Skeletal muscle satellite cell (primary cell): ENCODE results near the gene UBTD2. TPM values are rescaled to one million over a fixed set of nuclear protein-coding genes. Genes with fewer than 3 reads are reported as not detected.
"Not testable (repeated sequence)": the region's sequence is repeated elsewhere in the genome, so short reads cannot be mapped to it uniquely, and the experiment has no call there.

Source experiments
- H3K27me3 ChIP-seq: 2 replicates; pipeline ENCODE4 v1.7.0; 2013; ENCODE audit warnings: low read length; ENCODE audit not compliant: control insufficient read depth, insufficient read depth
- H3K36me3 ChIP-seq: 2 replicates; pipeline ENCODE4 v1.7.0; 2013; ENCODE audit warnings: mild to moderate bottlenecking, control low read depth, low read length; ENCODE audit not compliant: insufficient read depth
- H3K4me1 ChIP-seq: 2 replicates; pipeline ENCODE4 v1.7.0; 2013; ENCODE audit warnings: low read length; ENCODE audit not compliant: control insufficient read depth, insufficient read depth
- H3K4me2 ChIP-seq: 2 replicates; pipeline ENCODE4 v1.7.0; 2013; ENCODE audit warnings: mild to moderate bottlenecking, low read length
- H3K4me3 ChIP-seq: 2 replicates; pipeline ENCODE4 v1.7.0; 2013; ENCODE audit warnings: low read length
- H3K9ac ChIP-seq: 2 replicates; pipeline ENCODE4 v1.7.0; 2013; ENCODE audit warnings: mild to moderate bottlenecking, low read depth, low read length, moderate library complexity
- H3K9me3 ChIP-seq: replicated peaks from 2 replicates; pipeline ENCODE4 v1.7.0; 2013; ENCODE audit warnings: mild to moderate bottlenecking, control low read depth, low read length
- total RNA-seq: library from RNA; depleted of rRNA; stranded (reverse); fragments of >200 nt; gene quantifications from 2 replicates; pipeline ENCODE4 v1.2.3, GENCODE V29; 2012; rRNA removed

UBTD2 gene, protein sequence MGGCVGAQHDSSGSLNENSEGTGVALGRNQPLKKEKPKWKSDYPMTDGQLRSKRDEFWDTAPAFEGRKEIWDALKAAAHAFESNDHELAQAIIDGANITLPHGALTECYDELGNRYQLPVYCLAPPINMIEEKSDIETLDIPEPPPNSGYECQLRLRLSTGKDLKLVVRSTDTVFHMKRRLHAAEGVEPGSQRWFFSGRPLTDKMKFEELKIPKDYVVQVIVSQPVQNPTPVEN
- 15.0 and 17.7 TPM in 2 replicates for total RNA-seq

- no peaks in the 10 kb centered on the region for H3K36me3 ChIP-seq
- no peaks in the 10 kb centered on the region for H3K9me3 ChIP-seq
- H3K4me2 ChIP-seq, result peak within 1 kb of the TSS; percentile 95
- no peaks in the 10 kb centered on the region for H3K27me3 ChIP-seq
- H3K9ac ChIP-seq, result peak within 1 kb of the TSS; percentile 87
- H3K4me1 ChIP-seq, result peaks cover 23% of the 10 kb centered on the region
- peak within 1 kb of the TSS; percentile 87 for H3K4me3 ChIP-seq
These were observed at the start of gene UBTD2 for GRCh38 chr5:172283020-172283861. Gene UBTD2, minus strand, starts transcription at chr5:172283764. Its CDS starts 99 bp downstream, at chr5:172283665.

DNA sequence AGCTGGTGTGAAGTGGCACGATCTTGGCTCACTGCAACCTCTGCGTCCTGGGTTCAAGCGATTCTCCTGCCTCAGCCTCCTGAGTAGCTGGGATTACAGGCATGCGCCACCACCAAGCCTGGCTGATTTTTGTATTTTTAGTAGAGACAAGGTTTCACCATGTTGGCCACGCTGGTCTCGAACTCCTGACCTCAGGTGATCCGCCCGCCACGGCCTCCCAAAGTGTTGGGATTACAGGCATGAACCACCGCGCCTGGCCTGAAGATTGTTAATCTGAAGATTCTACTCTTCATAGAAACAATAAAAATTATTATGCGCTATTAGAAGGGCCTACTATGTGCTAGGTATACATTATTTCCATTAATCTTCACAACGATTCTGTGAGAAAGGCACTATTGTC, 43.3 kb upstream of the UBTD2 start:
- H3K36me3 ChIP-seq, H3K9ac ChIP-seq, H3K9me3 ChIP-seq, H3K27me3 ChIP-seq, H3K4me1 ChIP-seq, H3K4me2 ChIP-seq, H3K4me3 ChIP-seq: not testable (repeated sequence)

- peaks cover 3% of the 10 kb centered on the region for H3K4me1 ChIP-seq
- H3K4me3 ChIP-seq, result no peak overlapping the region
- H3K9me3 ChIP-seq, result no peaks in the 10 kb centered on the region
- no peaks in the 10 kb centered on the region for H3K27me3 ChIP-seq
- H3K9ac ChIP-seq, result no peak overlapping the region
- H3K4me2 ChIP-seq, result no peak overlapping the region
- no peaks in the 10 kb centered on the region for H3K36me3 ChIP-seq
These were observed 41.9 kb upstream of the UBTD2 start for GRCh38 chr5:172325452-172325851.

- Histone ChIP-seq H3K27me3 (no peaks in the 10 kb centered on the region), H3K9ac (no peak overlapping the region), H3K4me1 (peaks cover 16% of the 10 kb centered on the region), H3K4me3 (no peak overlapping the region), H3K9me3 (no peaks in the 10 kb centered on the region), H3K4me2 (no peak overlapping the region), H3K36me3 (no peaks in the 10 kb centered on the region)
These were observed 38.7 kb upstream of the UBTD2 start for GRCh38 chr5:172322028-172322965.

DNA sequence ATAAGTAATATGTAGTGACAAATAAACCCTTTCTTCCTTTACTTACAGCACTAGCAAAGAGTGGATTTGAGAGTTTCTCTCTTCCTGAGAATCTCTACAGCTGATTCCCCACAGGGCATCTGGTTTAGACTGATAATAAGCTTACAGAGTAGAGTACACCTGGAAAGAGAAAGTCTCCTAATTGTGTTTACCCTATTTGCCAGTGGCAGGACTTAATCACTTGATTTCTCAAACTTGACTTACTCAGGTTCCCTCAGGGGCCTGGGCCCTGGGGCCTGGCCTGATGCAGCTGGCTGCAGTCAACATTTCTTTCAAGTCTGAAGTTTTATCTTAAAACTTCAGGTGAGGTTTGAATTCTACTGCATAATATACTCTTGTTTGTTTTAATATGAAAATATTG, 38.0 kb upstream of the UBTD2 start:
- no peaks in the 10 kb centered on the region for H3K36me3 ChIP-seq
- no peak overlapping the region for H3K9ac ChIP-seq
- H3K27me3 ChIP-seq, result no peaks in the 10 kb centered on the region
- no peaks in the 10 kb centered on the region for H3K9me3 ChIP-seq
- H3K4me1 ChIP-seq, result peaks cover 16% of the 10 kb centered on the region
- H3K4me3 ChIP-seq, result no peak overlapping the region
- no peak overlapping the region for H3K4me2 ChIP-seq

DNA sequence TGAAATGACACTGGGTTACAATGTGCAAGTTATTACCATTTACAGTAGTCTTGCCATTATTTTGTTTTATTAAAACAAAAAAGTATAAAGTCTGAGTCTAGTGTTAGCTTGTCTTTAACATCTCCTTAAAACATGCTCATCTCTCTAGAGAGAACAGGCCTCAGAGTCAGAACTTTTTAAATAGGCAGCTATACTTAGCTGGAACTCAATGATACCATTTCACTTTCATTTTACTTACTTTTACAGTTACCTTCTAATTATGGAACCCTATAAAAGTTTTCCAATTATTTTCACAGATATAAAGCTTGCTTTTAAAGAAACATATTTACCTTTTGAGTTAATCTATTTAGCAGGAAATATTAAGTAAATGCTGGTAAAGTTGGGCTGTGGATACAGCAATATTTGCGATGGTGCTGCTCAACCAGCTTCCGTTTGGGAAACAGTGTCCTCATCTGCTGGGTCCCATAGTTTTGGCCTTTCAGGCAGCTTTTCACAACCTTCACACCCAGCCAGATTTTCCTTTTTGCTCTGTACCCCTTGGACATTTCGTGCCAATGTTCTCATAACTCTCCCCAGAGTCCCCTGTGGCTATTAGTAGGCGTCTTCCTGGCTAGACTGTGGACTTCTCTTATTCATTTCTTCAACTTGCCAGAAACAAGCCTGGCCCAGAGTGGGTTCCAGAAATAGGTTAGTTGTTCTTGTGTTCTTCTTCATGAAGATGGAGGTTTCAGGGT, 36.3 kb upstream of the UBTD2 start:
- H3K9me3 ChIP-seq, result no peaks in the 10 kb centered on the region
- no peaks in the 10 kb centered on the region for H3K27me3 ChIP-seq
- H3K4me1 ChIP-seq, result peaks cover 30% of the 10 kb centered on the region
- no peaks in the 10 kb centered on the region for H3K36me3 ChIP-seq
- H3K4me3 ChIP-seq, result no peak overlapping the region
- H3K4me2 ChIP-seq, result peak overlapping the region; percentile 32
- H3K9ac ChIP-seq, result no peak overlapping the region

- Histone ChIP-seq H3K27me3 (no peaks in the 10 kb centered on the region), H3K4me2 (peak overlapping the region; percentile 10), H3K9me3 (no peaks in the 10 kb centered on the region), H3K4me1 (peaks cover 60% of the 10 kb centered on the region), H3K9ac (no peak overlapping the region), H3K4me3 (no peak overlapping the region), H3K36me3 (no peaks in the 10 kb centered on the region)
These were observed 32.3 kb upstream of the UBTD2 start for GRCh38 chr5:172315587-172316493.

DNA sequence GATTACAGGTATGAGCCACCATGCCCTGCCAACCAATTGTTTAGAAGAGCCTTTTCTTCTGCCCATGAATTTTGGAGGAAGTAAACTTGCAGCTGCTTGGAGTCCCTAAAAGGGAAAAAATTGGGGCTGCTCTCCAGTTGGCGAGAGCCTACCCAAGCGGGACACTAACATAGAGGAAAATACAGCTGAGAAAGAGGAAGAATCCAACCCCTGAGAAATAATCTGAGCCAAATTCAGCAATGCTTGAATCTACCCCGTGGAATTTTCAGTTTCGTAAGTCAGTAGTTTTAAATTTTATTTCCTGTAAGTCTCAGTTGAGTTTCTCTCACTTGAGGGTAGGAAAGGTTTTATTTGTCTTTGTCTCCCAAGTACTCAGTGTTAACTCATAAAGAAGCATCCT, 30.4 kb upstream of the UBTD2 start:
- H3K36me3 ChIP-seq, result no peaks in the 10 kb centered on the region
- H3K27me3 ChIP-seq, result no peaks in the 10 kb centered on the region
- no peak overlapping the region for H3K9ac ChIP-seq
- H3K4me1 ChIP-seq, result peaks cover 45% of the 10 kb centered on the region
- no peak overlapping the region for H3K4me2 ChIP-seq
- no peaks in the 10 kb centered on the region for H3K9me3 ChIP-seq
- H3K4me3 ChIP-seq, result no peak overlapping the region

GRCh38 chr5:172312286-172312685, 28.7 kb upstream of the UBTD2 start:
- no peaks in the 10 kb centered on the region for H3K27me3 ChIP-seq
- peak overlapping the region; percentile 37 for H3K9ac ChIP-seq
- H3K4me2 ChIP-seq, result peak overlapping the region; percentile 69
- H3K4me1 ChIP-seq, result peaks cover 45% of the 10 kb centered on the region
- no peak overlapping the region for H3K4me3 ChIP-seq
- no peaks in the 10 kb centered on the region for H3K36me3 ChIP-seq
- no peaks in the 10 kb centered on the region for H3K9me3 ChIP-seq

DNA sequence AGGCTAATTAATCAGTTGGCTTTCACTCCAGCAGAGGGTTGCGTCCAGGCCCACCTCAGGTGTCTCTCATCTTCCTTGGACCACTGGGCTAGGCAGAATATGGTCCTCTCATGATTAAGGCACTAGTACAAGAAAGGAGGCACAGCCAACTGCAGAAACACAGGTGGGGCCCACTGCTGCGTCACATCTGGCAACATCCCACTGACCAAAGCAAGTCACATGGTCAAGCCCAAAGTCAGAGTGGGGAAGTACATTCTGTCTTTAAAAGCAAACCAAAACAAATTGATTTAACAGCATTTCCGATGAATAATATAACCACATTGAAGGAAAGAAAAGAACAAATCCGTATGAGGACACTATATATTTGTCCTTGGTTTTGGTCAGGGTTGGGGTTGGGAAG, 28.0 kb upstream of the UBTD2 start:
- H3K9ac ChIP-seq, result peak overlapping the region; percentile 37

More for the DNA sequence above, 28.0 kb upstream of the UBTD2 start:
- Histone ChIP-seq H3K4me3 (peak overlapping the region; percentile 20), H3K4me2 (peak overlapping the region; percentile 69), H3K4me1 (peaks cover 45% of the 10 kb centered on the region), H3K27me3 (no peaks in the 10 kb centered on the region), H3K9me3 (no peaks in the 10 kb centered on the region), H3K36me3 (no peaks in the 10 kb centered on the region)
